ENCODE results near the gene SCFD2.
"Not testable (repeated sequence)": the region's sequence is repeated elsewhere in the genome, so short reads cannot be mapped to it uniquely, and the experiment has no call there.

Gene SCFD2

DNA sequence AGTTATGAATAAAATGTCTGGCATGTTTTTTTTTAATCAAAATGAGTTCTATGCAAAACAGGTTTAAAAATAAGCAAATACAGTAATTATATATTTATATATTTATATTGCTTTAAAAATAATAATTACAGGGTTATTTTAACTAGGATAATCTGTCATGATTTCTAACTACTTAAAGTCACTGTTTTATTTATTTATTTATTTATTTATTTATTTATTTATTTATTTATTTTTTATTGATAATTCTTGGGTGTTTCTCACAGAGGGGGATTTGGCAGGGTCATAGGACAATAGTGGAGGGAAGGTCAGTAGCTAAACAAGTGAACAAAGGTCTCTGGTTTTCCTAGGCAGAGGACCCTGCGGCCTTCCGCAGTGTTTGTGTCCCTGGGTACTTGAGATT is 129.2 kb downstream of the SCFD2 start:
- not testable (repeated sequence) for DNase-seq

- DNase-seq, result no peak
These were observed 130.3 kb downstream of the SCFD2 start for GRCh38 chr4:53235547-53235946.

DNA sequence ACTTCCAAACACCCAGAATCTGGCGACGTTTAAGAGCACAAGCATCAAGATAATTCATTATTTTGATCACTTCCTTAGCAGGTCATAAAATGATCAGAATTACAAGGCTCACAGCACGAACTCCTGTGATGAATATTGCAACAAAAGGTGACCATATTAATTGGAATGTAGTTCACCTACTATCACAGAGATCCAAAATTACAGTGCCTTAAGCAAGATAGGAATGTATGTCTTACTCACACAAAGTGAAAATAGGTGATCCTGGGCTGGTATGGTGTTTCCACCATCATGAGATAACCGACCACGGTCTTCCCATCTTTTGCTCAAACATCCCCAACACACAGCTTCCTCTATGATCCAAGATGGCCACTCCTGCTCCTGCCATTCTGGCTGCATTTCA is 131.2 kb downstream of the SCFD2 start:
- no peak for DNase-seq

GRCh38 chr4:53234111-53234510 is 131.8 kb downstream of the SCFD2 start:
- no peak for DNase-seq

DNA sequence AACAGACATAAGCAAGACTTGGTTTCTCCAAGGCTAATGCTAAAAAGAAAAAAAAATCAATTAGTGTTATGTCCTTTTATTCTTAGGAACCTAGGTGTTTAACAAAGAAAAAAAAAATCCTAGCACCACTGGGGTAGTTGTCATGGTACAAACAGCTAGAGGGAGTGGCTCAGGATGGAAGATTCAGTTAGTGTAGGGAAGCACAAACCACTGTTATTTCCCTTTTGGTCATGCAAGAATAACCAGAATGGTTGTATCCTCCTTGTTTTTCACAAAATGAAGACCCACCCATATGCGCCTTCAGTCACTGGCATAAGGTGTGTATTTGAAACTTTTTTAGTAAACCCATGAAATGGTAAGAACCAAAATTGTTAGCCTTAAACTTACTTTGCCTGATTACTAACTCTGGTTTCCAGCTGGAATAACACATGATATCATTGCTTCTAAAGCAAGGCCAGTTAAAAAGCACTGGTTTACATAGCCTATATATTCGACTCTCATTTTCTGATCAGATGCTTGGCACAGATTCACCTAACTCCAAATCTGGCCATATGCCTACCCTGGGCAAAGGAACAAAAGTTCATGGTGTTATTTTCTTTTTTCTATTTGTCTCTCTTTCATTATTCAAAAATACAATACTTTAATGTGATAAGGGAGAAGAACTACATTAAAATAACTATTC is 132.6 kb downstream of the SCFD2 start:
- DNase-seq, result no peak

DNA sequence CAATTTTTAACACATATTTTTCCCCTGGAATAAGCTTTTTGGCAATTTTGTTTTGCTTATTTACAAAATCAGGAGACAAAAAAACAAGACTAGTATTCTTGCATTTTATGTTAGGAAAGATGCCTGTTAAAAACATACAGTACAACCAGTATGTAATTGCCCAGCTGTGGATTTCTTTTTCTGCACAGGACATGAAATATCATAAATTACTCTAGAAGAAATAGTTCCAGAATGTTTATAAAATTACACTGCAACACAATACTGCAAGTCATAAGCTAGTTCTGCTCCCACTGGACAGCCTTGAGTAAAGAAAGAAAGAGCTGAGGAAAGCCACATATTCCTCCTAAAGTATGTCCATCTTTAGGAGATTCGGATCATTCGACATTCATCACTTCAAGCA is 133.5 kb downstream of the SCFD2 start:
- no peak for DNase-seq

- DNase-seq, result no peak
These were observed 137.8 kb downstream of the SCFD2 start for GRCh38 chr4:53228036-53228435.

- DNase-seq, result no peak
These were observed 138.4 kb downstream of the SCFD2 start for GRCh38 chr4:53227451-53227850.

DNA sequence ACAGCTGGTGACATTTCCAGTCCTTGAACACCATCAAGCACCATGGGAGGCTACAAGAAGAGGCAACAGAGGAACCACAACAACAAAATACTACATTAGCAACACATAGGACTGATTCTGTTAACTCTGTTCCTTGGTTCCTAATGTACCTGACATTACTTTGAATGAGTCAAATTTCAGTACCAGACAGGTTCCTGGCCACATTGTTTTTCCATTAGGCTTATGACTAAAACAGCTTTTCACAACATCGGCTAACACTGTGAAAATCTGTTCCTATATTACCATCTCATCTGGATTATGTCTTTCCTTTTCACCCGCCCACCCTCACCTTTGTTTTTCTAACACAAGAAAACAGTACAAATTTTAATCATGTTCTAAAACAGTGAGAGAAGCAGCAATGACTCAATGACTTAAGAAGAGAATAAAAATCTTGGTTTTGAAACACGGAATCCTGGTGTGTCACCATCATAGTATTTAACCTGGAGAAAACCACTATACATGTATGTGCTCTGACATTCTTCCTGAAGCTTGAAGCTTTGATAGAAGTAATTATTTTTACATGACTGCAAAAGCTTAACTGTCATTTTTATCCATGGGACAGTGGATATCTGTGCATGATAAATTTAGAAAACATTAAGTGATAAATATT is 143.9 kb downstream of the SCFD2 start:
- no peak for DNase-seq

DNA sequence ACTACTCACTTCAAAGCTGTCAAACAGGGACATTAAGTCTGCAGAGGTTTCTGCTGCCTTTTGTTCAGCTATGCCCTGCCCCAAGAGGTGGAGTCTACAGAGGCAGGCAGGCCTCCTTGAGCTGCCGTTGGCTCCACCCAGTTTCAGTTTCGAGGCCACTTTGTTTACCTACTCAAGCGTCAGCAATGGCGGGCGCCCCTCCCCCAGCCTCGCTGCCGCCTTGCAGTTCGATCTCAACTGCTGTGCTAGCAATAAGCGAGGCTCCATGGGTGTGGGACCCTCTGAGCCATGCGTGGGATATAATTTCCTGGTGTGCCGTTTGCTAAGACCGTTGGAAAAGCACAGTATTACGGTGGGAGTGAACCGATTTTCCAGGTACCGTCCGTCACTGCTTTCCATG is 146.7 kb downstream of the SCFD2 start:
- DNase-seq, result not testable (repeated sequence)

- no peak for DNase-seq
These were observed 157.1 kb downstream of the SCFD2 start for GRCh38 chr4:53208753-53209152.

DNA sequence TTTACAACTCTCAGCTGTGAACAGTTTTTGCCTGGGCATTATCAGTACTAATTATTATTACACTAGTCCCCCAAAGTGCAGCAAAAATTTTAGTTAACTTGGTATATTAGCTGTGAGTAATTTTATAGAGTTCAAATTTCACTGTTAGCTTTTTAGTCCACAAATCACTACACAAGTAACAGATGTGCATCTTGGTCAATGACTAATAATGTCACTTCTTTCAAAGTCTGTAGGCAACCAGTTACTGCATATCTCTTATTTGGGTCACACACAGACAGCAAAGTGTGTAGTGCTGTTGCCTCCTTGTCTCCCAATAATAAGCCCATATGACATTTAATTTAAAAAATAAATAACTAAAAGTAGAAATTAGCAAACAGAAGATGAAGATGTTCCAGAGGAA is 159.9 kb downstream of the SCFD2 start:
- no peak for DNase-seq

GRCh38 chr4:53199356-53199755 is 166.5 kb downstream of the SCFD2 start:
- DNase-seq, result no peak

- peak; percentile 23 for DNase-seq
These were observed 168.1 kb downstream of the SCFD2 start for GRCh38 chr4:53197772-53198142.

DNA sequence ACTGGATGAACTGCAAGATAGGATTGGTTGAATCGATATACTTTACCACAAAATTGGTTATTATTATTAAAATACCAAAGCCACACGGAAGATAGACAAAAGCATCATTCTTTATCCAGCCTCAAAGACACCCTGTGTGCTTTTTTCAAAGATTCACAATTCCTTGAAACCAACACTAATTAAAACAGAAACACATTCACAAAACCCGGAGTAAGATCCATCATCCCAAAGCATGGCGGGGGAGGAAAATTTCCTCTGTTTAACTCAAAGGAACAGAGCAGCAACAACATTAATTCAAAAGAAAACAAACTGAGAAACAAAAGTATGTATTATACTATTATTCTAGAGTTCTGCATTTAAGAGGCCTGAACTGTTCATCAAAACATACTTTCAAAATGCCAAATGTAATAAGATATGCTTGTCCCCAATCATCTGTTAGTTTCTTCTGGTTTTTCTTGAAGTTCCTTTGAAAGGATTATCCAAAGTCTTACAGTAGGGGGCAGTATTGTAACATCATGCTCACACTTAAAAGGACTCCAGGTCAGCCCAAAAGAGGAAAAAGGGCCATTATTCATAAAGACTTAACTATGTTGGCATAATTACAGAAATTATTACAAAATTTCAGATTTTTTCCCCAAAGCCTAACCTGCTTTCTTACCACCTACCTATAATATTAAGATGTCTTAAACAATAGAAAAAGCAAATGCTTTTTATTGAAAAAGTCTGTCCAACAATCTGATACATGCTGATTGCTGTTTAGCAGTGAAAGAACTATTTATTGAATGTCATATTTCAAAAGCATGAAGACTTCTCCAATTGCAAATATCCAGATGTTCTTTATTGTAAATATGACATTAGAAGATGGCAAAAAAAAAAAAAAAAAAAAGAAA is 168.7 kb downstream of the SCFD2 start:
- DNase-seq, result peak; percentile 88

DNA sequence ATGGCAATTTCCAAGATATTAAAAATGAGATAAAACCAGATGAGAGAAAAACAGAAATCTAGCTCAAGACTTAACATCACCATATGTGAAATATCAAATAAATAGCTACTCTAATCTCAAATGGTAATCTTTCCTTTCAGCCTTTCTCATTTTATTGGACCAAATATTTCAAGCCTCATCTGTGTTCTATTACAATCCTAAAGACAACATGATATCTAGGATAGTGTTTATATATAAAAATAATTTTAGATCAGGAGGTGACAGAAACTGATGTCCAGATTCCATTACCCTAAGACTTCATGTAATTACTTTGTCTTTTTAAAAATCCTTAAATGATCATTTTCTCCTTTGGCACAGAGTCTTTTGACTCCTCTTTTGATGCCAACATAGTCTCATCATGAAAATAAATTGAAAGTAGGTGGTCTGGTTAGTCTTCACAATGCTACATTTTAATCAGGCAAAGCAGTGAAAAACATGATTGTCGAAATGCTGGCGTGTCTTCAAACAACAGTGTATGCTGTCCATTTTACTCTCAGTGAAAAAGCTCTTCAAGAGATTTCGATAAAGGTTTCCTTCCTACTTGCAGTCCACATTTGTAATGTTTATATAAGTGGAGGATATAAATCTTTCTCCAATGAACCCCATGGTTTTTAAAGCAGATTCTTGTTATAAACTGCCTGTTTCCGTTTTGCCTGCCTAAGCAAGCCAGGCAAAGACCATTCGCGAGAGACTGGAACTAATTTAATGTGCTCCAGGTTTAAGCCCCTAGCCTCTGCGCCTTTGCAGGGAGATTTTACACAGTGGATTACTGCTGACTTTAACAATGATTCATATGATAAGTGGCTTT is 169.8 kb downstream of the SCFD2 start:
- no peak for DNase-seq

GRCh38 chr4:53194727-53195126 is 171.1 kb downstream of the SCFD2 start:
- no peak for DNase-seq

DNA sequence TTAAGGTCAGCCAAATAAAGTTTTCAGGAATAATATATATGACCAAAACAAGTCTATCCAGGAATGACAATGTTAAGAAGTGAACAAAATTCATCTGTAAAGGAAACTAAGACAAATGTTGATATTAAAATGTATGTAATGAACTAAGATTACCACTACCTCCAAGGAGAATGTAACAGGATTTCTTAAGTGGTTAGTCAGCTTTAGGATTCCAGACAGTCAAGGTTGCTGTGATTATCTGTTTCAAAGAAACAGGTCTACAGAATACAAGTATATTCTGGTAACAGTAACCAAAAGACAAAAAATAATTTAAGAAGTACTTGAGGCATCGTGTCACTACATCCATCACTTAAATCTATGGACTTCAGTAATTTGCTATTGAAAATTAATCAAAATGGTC is 172.8 kb downstream of the SCFD2 start:
- no peak for DNase-seq

- DNase-seq, result no peak
These were observed 173.4 kb downstream of the SCFD2 start for GRCh38 chr4:53192496-53192895.

- no peak for DNase-seq
These were observed 173.9 kb downstream of the SCFD2 start for GRCh38 chr4:53191997-53192396.

GRCh38 chr4:53189011-53189410 is 176.8 kb downstream of the SCFD2 start:
- no peak for DNase-seq

- no peak for DNase-seq
These were observed 179.0 kb downstream of the SCFD2 start for GRCh38 chr4:53186714-53187358.

Measured in suppressor macrophage treated with lipopolysaccharide for 4 hours (primary cell).